HG02610 (cell line): ENCODE data around the gene PPP2R1A.
"Not testable (repeated sequence)": the region's sequence is repeated elsewhere in the genome, so short reads cannot be mapped to it uniquely, and the experiment has no call there.

Experiments used
- ATAC-seq: cut with Tn5 transposase; IDR thresholded peaks from one replicate; pipeline ENCODE4 v1.9.1; 2021; ENCODE audit warnings: mild to moderate bottlenecking, moderate library complexity; ENCODE audit not compliant: unreplicated experiment

The PPP2R1A gene

DNA sequence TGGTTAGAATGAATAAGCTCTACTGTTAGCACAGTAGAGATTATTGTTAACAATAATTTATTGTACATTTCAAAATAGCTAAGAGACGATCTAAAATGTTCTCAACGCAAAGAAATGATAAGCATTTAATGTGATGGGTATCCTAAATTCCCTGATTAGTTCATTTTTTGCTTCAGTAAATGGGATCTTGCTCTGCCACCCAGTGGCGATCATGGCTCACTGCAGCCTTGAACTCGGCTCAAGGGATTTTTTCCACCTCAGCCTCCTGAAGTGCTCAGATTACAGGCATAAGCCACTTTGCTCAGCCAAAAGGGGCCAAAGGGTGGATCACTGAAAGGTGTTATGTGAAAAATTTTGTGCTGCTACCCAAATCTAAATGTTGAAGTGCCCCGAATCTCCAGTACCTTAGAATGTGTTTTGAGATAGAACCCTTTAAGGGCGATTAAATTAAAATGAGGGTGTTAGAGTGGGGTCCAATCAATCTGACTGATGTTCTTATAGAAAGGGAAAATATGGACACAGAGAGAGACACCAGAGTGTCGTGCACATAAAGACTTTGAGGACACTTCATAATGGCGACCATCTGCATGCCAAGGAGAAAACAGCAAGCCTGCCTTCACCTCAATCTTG is 48.0 kb downstream of the PPP2R1A start:
- no peak for ATAC-seq

DNA sequence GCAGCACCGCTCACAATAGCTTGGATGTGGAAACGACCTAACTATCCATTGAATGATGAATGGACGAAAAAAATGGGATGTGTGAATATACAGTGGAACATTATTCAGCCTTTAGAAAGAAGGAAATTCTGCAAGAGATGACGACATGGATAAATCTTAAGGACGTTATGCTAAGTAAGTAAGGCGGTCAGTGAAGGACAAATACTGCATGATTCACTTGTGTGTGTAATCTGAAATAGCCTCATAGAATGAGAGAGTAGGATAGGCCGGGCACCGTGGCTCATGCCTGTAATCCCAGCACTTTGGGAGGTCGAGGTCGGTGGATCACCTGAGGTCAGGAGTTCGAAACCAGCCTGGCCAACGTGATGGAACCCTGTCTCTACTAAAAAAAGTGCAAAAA is 54.2 kb downstream of the PPP2R1A start:
- ATAC-seq, result no peak

DNA sequence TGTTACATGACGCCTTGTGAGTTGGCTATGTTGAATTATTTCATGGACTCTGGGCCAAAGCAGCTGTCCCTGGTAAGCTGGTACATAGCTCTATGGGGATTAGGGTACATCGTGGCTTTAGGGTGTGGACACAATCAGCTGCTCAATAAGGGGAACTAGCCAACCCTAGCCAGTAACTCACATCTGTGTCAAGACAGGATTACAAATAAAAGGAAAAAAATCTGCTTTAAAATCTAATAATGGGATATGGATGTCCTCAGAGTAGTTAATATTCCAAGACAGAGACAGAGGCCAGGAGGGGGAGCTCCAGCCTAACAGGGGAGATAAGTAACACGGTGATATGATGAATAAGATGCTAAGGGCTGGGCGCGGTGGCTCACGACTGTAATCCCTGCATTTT is 58.4 kb downstream of the PPP2R1A start:
- no peak for ATAC-seq

DNA sequence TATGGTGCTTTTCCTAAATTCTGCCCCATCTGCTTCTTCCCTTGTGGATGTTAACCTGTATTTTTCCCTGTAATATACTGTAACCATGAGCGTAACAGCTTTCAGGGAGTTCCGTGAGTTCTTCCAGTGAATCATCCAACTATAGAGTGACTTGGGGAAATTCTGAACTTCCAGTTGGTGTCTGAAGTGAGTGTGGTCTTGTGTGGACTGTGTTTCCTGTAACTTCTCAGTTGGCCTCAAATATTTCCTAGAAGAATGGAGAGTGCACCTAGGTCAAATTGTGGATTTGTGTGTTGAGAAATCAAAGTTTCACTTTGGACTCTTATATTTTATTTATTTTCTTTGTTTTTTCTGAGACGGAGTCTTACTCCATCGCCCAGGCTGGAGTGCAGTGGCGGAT is 68.6 kb downstream of the PPP2R1A start:
- no peak for ATAC-seq

DNA sequence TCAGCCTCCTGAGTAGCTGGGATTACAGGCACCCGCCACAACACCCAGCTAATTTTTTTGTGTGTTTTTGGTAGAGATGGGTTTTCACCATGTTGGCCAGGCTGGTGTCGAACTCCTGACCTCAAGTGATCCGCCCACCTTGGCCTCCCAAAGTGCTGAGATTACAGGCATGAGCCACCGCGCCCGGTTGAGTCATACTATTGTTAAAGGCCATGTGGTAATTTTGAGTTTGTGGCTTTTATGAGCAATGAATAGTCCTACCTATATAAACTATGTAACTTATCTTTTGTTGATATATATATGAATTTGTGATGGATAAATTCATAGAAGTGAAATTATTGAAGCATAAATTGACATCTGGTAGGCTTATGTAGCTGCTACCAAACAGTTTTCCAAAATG is 75.7 kb downstream of the PPP2R1A start:
- ATAC-seq, result not testable (repeated sequence)

DNA sequence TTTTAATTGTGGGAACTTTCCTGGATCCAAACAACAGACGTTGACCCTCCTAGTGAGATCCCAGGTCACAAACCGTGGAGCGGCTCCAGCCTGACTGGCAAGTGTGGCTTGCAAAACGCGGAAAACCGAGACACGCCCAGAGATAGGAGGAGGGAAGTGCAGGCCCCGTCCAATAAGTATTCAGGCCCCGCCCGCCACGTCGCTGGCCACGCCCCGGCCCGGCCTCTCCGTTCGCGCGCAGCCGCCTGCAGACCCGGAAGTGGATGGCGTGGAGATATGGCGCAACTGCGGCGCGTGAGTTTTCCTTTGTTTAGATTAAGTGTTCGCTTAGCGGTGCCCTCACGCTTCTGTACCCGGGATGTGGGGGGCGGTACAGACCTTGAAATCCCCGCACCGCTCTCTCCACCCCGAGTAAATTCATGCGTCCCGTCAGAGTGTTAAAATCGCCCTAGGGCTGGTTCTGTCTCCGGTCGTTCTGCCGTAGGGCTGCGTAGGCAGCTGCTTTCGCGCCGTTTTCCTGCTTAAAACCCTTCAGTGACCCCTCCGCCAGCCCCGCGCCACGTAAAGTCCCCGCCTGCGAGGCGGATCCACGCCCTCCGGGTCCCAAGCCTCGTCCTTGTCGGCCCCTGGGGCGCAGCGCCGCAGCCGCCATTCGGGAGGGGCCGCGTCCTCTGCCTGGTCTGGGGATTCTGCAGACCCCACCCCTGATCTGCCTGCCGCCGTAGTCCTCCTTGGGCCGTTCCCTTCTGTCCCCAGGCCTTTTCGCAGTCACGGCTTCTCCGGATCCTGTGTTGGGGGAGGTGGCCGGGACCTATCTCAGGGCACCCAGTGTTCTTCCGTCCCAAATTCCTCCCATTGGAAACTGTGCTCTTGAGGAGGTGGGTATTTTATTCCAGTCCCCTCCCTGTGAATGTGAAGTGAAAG is 79.7 kb downstream of the PPP2R1A start, which contains the start of gene ZNF766:
TSS of gene ZNF766 (plus strand) at position 250 of the 924 bp plus-strand sequence. CDS start at position 277, 27 bp downstream.
- ATAC-seq, result peak; percentile 95

DNA sequence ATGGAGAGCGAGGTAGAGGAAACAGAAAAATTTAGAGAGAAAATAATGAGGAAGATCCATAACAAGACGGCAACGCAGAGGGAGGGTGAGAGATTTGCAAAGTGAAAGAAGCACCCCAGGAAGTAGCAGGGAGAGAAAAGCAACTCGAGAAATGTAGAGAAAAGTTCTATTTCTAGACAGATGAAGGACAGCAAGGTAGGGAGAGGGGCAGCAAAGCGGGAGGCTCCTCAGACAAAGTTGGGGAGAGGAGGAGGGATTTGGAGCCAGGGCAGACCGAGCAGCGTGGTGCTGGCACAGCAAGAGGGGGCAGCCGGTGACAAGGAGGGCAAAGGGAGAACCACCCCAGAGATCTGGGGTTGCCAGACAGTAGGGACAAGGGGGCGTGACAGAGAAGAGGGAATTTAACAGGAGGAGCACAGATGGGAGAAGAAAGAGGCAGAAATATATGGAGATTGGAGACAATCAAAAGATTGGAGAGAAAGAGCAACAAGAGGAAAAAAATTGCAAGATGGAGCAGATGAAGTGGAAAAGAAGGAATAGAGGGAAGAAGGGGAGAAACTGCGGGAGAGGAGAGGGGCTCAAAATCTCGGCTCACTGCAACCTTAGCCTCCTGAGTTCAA is 80.5 kb downstream of the PPP2R1A start:
- ATAC-seq, result no peak

DNA sequence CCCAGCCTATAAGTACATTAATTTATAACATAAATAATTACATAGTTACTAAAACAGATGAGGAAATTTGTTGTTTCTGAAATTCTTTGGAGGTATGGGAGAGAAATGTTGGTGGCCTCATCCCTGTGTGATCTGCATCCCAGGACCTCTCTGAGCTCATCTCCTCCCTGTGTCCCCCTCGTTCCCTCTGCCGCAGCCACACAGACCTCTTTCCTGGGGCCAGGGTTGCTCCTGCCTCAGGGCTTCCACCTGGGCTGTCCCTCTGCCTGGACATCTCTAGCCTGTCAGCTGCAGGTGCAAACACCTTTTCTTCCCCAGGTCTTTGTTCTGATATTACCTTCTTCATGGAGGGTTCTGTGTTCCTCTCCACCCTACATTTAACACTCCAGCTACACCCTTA is 83.4 kb downstream of the PPP2R1A start:
- ATAC-seq, result no peak

DNA sequence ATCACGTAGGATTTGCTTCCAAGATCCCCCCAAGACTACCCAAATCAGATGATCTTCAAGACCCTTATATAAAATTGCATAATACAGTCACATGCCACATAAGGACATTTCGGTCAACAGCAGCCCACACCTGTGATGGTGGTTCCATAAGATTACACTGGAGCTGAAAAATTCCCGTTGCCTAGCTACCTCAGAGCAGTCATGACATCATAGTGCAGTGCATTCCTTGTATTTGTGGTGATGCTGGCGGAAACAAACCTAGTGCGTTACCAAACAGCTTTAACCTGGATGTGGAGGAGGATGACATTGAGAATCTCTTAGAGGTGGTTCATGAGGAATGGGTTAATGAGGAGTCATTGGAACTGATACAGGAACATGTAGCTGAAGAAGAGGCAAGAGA is 84.3 kb downstream of the PPP2R1A start:
- ATAC-seq, result no peak

DNA sequence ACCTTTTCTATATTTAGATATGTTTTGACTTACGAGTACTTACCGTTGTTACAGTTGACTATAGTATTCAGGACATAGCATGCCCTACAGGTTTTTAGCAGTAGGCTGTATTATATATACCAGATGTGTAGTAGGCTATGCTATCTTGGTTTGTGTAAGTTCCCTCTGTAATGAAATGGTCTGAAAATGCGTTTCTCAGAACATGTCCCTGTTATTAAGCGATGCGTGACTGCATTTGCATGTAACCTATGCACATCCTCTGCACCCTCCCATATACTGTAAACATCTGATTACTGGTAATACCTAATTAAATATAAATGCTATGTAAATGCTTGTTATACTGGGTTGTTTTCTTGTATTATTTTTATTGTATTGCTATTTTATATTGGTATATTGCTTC is 86.1 kb downstream of the PPP2R1A start:
- no peak for ATAC-seq

DNA sequence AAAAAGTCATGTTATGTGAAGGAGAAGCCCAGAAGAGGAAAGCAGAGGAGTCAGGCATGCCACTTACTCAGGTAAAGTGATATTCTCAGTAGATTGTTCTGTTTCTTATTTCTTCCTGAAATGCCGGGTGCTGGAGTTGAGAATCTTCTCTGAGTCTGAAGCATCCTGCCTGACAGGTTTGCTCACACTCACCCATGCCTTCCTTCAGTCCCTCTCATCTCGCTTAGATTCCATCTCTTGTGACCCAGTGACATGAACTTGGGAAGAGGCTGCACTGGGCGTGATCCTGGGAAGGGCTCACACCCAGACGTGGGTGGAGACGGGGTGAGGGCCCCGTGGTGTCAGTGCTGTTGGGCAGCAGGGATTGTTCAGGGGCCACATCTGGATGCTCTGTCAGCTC is 87.6 kb downstream of the PPP2R1A start:
- no peak for ATAC-seq
